Adrenal gland (tissue), 5 donors: ENCODE data around the gene SPEM2.

Experiments
- POLR2A ChIP-seq, 2 donors: fragments of 450-650 bp; IDR thresholded peaks; one replicate each; pipeline ENCODE4 v1.6.1; 2017; ENCODE audit warnings: antibody characterized with exemption in 2 of 2, mild to moderate bottlenecking in 2 of 2, moderate library complexity in 1 of 2
- TF ChIP-seq, protein P1 (sequence below), 6 experiments: fragments of 450-650 bp in 4 of 6; fragments of 200-600 bp in 2 of 6; sonication (generic) in 1 of 6; IDR thresholded peaks; 1 replicate in 5 of 6; 2 replicates in 1 of 6; pipeline versions ENCODE4 v1.5.1 to v1.8.0; 2016 to 2021; ENCODE audit warnings: antibody characterized with exemption in 6 of 6, mild to moderate bottlenecking in 2 of 6, moderate library complexity in 1 of 6
- donor health status: DM: no; HTN: no; CAD: no.

DNA sequence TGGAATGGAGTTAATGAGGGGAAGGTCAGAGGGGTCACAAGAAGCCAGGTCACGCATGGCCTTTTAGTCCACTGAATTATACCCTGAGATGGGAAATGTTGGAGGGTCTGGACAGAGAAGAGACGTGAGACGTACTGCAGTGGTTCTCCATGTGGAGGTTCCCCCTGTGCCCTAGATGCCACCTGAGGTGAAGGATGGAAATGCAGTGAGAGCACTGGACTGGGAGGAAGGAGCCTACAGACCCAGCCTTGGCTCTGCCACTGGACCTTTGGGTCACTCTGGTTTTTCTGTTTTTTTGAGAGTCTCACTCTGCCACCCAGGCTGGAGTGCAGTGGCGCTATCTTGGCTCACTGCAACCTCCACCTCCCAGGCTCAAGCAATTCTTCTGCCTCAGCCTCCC lies 29.3 kb upstream of the SPEM2 start:
- TF ChIP-seq, protein P1, sequence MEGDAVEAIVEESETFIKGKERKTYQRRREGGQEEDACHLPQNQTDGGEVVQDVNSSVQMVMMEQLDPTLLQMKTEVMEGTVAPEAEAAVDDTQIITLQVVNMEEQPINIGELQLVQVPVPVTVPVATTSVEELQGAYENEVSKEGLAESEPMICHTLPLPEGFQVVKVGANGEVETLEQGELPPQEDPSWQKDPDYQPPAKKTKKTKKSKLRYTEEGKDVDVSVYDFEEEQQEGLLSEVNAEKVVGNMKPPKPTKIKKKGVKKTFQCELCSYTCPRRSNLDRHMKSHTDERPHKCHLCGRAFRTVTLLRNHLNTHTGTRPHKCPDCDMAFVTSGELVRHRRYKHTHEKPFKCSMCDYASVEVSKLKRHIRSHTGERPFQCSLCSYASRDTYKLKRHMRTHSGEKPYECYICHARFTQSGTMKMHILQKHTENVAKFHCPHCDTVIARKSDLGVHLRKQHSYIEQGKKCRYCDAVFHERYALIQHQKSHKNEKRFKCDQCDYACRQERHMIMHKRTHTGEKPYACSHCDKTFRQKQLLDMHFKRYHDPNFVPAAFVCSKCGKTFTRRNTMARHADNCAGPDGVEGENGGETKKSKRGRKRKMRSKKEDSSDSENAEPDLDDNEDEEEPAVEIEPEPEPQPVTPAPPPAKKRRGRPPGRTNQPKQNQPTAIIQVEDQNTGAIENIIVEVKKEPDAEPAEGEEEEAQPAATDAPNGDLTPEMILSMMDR (IDR thresholded peaks at IDR 0.05) = no peak
- no peak for TF ChIP-seq POLR2A (IDR thresholded peaks at IDR 0.05)
